ENCODE data around the gene CD69.
"Not testable (repeated sequence)": the region's sequence is repeated elsewhere in the genome, so short reads cannot be mapped to it uniquely, and the experiment has no call there.

The CD69 gene

DNA sequence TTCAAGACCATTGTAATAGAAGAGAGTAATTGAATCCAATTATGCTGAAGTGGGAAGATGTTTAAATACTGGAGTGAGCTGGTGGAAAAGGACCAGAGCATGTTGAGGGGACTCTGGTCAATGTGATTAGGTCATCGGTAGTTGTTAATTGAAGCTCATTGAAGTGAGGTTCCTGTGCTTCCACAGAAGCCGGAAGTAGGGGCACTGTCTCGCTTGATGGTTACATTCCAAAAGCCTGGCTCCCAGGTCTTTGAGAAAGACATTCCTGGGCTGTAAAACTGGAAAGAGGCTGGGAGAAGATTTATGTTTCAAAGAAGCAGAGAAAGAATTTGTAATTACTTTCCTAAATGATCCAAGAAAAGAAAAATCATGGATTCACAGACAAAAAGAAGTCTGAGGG lies 15.5 kb downstream of the CD69 start:
- no peak for DNase-seq

- DNase-seq: no peak
Measured at GRCh38 chr12:9742661-9743060, 18.0 kb downstream of the CD69 start.

GRCh38 chr12:9741726-9742125 lies 19.0 kb downstream of the CD69 start:
- no peak for DNase-seq

GRCh38 chr12:9740106-9740750 lies 20.5 kb downstream of the CD69 start:
- peak in 1 of 2 experiments; percentile 1 for DNase-seq

GRCh38 chr12:9739404-9740105 lies 21.1 kb downstream of the CD69 start:
- peak in 1 of 2 experiments; percentile 2 for DNase-seq

DNA sequence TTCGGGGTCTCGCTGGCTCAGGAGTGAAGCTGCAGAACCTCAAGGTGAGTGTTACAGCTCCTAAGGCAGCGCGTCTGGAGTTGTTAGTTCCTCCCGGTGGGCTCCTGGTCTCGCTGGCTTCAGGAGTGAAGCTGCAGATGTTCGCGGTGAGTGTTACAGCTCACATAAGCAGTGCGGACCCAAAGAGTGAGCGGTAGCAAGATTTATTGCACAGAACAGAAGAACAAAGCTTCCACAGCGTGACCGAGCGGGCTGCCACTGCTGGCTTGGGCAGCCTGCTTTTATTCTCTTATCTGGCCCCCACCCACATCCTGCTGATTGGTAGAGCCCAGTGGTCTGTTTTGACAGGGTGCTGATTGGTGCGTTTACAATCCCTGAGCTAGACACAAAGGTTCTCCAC lies 21.8 kb downstream of the CD69 start:
- not testable (repeated sequence) for DNase-seq

DNA sequence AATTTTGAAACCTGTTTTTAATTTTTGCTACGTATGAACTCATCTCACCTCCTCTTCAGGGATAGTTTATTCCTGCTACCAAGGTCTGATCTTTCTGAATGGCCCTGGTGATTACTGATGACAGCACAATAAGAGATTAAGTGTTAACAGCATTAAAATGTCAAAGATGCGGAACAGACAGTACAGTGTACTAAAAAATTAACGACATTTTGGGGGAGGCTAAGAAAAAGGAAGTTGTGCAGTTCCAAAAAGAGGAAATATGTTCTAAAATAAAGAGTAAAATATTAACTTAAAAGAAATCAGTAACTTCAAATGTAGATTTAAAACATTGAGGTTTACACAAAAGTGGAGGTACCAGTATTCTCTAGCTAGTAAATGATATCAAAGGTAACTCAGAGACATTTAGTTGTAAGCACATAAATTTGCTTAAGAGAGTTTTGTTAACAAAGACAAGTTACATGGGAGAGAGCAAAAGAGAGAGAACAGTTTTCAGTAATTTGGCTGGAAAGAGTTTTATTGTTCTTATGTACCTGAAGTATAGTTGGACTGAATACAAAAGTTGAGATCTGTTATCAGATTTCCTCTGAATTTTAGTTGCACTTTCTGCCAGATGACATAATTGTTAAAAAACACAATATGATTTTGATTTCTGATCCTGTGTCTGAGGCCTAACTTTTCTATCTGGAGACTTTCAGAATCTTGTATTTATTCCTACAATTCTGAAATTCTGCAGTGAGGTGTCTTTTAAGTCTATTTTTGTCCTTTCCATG lies 23.6 kb downstream of the CD69 start:
- DNase-seq: no peak

DNA sequence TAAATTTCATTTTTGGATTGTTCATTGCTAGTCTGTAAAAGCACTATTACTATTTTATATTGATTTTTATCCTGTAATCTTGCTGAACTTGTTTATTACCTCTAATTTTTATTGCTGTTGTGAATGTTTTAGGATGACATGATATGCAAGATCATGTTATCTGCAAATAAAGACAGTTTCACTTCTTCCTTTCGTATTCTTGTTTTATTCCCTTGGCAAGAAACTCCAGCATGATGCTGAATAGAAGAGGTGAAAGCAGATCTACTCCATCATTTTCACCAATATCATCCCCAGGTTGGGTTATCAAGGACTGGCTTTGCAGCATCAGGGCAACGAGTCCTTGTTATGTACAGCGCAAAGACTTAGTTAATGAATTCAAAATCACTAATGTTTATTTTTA lies 25.1 kb downstream of the CD69 start:
- no peak for DNase-seq

DNA sequence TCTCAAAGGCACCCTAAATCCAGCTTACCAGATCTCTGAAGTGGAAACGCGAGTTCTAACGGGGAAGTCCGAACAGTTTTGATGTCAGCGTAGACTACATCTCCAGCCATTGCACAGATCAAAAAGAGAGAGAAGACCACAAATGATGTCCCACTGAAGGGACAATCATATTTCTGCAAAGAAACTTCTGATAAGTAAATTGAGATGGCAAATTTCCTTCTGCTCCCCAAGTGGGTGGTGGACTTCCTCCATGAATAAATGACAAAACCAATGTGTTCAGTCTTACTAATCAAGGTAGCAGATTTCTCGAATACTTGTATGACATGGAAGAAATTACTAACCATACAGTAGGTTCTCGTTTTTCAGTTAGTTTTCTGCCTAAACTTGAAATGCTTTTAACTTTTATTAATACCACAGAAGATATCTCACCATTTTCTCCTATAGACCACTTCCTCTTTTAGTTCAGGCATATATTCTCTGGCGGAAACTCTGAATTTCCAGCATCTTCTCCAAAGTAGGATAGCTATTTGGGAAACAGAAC lies 27.7 kb downstream of the CD69 start, which contains the start of gene CLECL1:
CLECL1 (minus strand) TSS at position 177 of the 541 bp plus-strand sequence.
- DNase-seq: no peak

DNA sequence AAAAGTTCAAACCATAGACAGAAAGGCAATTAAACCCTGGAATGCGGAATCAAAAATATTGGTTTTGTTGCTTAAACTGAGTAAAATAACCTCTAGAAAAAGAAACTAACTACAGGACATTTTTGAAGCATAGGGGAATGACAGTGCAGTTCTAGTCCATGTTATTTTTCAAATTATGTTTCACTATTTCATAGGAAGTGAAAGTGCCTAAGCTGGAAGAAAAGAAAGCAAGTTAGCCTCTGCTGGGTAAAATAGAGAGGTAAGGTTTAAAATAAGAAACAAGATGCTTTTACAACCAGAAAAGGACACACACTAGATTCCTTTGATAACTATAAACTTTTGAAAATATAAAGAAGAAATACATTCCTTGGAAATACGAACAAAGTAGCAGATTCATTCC lies 28.9 kb downstream of the CD69 start:
- no peak for DNase-seq

GRCh38 chr12:9731393-9731792 lies 29.3 kb downstream of the CD69 start:
- DNase-seq: no peak

GRCh38 chr12:9730591-9730990 lies 30.1 kb downstream of the CD69 start:
- DNase-seq: no peak

DNA sequence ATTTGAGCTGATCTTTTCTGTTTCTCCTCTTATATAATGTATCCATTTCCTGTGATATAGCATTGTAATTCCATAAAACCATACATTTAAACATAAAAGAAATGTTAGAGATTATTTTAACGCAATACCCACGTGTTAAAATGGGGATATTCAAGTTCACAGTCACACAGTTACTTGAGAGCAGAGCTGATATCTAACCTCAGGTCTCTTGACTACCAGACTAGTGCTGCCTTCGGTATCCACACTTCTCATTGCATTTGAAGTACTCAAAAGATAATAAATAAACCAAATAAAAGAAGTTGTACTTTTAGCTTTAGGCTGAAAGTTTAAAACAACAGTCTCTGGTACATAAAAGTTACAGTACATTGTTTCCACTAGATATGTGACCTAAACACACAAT lies 30.7 kb downstream of the CD69 start:
- DNase-seq: no peak

- no peak for DNase-seq
Measured at GRCh38 chr12:9729082-9729481, 31.6 kb downstream of the CD69 start.

DNA sequence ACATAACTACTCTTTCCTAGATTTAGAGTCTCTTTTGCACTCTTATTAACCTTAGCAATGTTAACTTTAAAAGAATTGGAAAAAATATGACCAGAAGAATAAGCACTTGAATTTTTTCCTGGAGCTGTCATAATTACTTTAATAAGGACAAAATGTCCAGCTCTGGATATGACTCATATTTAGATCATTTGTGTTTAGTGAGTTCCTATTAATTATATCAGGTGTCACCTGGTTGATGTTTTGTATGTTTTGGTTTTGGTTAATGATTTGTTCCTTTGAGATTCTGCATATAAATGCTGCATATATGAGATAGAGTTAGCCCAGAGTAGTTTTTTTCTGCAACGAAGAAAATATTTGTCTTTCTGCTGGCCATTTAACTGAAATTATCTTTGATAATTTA lies 32.9 kb downstream of the CD69 start:
- no peak for DNase-seq

- DNase-seq: no peak
Measured at GRCh38 chr12:9725213-9725870, 35.4 kb downstream of the CD69 start.

DNA sequence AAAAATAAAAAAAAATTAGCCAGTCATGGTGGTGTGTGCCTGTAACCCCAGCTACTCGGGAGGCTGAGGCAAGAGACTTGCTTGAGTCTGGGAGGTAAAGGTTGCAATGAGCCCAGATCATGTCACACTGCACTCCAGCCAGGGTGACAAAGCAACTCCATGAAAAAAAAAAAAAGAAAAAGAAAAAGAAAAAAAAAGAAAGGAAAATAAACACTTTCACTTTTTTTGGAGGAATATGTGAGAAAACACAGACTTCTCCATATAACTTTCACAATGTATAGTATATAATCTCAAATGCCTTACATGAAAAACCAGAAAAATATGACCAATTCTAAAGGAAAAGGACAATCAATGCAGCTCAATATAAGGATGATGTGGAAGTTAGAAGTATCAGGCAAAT lies 36.7 kb downstream of the CD69 start:
- DNase-seq: no peak

DNA sequence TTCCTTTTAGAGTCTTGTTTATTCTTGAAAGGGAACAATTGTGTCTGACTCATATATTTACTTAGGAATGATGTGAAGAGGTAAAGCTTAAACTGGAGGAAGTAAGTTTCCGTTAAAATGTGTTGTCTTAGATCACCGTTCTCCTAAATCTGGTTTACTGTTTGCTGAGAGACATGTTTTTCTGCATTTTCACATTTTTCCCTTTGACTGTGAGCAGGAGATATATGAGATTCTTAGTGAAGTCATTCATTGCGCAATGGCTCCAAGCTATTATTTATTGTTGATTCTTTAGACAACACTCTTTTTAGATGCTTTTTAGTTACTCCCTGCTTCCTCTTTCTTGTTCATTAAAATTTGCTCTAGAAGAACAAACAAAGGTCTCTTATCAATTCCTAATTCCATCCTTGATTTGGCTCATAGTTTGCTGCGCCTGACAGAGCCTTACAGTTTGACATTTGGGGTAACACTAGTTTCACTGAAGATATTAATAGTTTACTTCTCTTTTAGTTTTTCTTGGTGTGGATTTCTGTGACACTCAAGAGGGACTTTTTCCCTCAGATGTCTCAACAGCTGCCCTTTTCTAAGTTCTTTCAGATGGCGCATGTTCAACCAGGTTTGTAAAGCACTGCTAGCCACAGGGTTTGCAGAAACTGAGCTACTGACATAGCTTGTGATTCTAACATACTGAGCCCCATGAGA lies 39.2 kb downstream of the CD69 start:
- no peak for DNase-seq

DNA sequence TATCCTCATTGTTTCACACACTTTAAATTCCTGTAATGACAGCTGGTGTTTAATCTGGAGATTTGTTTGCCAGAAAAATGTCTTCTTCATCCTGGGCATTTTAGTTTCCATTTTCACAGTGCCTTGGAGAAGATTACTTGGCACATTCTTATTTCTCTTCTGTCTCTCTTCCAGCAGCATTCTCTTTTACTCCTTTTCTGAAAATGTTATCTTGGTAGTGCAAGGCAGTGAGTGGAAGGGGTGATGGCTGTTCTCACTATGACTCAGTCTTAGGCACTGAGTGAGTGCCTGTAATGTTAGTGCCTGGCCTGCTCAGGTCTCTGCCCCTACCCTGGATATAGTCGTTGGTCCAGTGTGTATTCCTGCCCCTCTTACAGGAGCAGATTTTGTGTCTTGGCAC lies 40.9 kb downstream of the CD69 start:
- no peak for DNase-seq

DNA sequence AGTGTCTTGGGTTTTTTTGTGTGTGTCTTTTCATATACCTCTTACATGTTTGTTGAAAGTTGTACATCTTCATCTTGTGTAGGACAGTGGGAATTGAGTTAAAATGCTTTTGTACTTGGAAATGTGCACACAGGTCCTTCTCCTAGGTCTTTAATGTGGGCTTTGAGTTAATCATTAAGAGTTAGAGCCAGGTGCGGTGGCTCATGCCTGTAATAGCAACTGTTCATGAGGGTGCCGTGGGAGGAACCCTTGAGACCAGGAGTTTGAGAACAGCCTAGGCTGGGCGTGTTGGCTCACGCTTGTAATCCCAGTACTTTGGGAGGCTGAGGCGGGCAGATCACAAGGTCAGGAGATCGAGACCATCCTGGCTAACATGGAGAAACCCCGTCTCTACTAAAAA lies 41.7 kb downstream of the CD69 start:
- DNase-seq: no peak

- no peak for DNase-seq
Measured at GRCh38 chr12:9717070-9717925, 43.4 kb downstream of the CD69 start.
